Neural progenitor cell (in vitro differentiated cells): ENCODE measurements around the gene TNIP2.

Experiments
- EZH2phosphoT487 ChIP-seq: fragments of 200-600 bp; sonication (generic); IDR thresholded peaks from 2 replicates; pipeline ENCODE4 v1.6.1; 2017; ENCODE audit warnings: antibody characterized with exemption
- TF ChIP-seq, protein P1 (sequence below): fragments of 200-600 bp; sonication (generic); IDR thresholded peaks from 2 replicates; pipeline ENCODE4 v1.5.1; 2017; ENCODE audit warnings: antibody characterized with exemption, mild to moderate bottlenecking

- TF ChIP-seq EZH2phosphoT487, result no peak
- TF ChIP-seq, protein P1, sequence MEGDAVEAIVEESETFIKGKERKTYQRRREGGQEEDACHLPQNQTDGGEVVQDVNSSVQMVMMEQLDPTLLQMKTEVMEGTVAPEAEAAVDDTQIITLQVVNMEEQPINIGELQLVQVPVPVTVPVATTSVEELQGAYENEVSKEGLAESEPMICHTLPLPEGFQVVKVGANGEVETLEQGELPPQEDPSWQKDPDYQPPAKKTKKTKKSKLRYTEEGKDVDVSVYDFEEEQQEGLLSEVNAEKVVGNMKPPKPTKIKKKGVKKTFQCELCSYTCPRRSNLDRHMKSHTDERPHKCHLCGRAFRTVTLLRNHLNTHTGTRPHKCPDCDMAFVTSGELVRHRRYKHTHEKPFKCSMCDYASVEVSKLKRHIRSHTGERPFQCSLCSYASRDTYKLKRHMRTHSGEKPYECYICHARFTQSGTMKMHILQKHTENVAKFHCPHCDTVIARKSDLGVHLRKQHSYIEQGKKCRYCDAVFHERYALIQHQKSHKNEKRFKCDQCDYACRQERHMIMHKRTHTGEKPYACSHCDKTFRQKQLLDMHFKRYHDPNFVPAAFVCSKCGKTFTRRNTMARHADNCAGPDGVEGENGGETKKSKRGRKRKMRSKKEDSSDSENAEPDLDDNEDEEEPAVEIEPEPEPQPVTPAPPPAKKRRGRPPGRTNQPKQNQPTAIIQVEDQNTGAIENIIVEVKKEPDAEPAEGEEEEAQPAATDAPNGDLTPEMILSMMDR, result no peak
Measured at GRCh38 chr4:2734612-2735011, 21.5 kb downstream of the TNIP2 start.
